ENCODE results near the gene RPS14. TPM values are rescaled to one million over a fixed set of nuclear protein-coding genes. Genes with fewer than 3 reads are reported as not detected.

Gene RPS14
- 3,204 and 3,639 TPM in 2 replicates for total RNA-seq (ENCODE audit: low replicate concordance)

- peaks cover 31% of the 10 kb centered on the region for H3K36me3 Mint-ChIP-seq
- H4K20me1 ChIP-seq (ENCODE audit: low read depth), result peaks cover 45% of the 10 kb centered on the region
- TF ChIP-seq EZH2 (IDR thresholded peaks at IDR 0.05) (no peak), CTCF (IDR thresholded peaks at IDR 0.05) (peak; percentile 86)
- H3K27ac ChIP-seq, result peak within 1 kb of the TSS; percentile 89
- peak; percentile 93 for DNase-seq (ENCODE audit: low spot score)
- H3K27me3 Mint-ChIP-seq (ENCODE audit: insufficient read depth, low read depth), result peaks cover 7% of the 10 kb centered on the region
- peak within 1 kb of the TSS; percentile 99 for H3K9ac ChIP-seq
- H3K4me1 ChIP-seq, result peaks cover 9% of the 10 kb centered on the region
- H3F3A ChIP-seq (ENCODE audit: low read depth), result peaks cover 44% of the 10 kb centered on the region
- peak within 1 kb of the TSS; percentile 91 for H3K4me3 ChIP-seq
- peaks cover 11% of the 10 kb centered on the region for H3K36me3 ChIP-seq
- peaks cover 12% of the 10 kb centered on the region for H3K4me1 Mint-ChIP-seq
- peak within 1 kb of the TSS; percentile 100 for H2AFZ ChIP-seq (replicated peaks)
- H3K9me3 ChIP-seq (ENCODE audit: low read depth), result no peaks in the 10 kb centered on the region
- H3K79me2 ChIP-seq (ENCODE audit: low read depth), result peaks cover 46% of the 10 kb centered on the region
- peak within 1 kb of the TSS; percentile 86 for H3K4me2 ChIP-seq
- H3K9me3 Mint-ChIP-seq, result peaks cover 3% of the 10 kb centered on the region
- no peaks in the 10 kb centered on the region for H3K27me3 ChIP-seq
- H3K27ac Mint-ChIP-seq, result peak within 1 kb of the TSS; percentile 99
- peak within 1 kb of the TSS; percentile 97 for H3K4me3 Mint-ChIP-seq
These were observed at the start of gene RPS14 for GRCh38 chr5:150449517-150450339. Gene RPS14 (minus strand): TSS chr5:150449739. CDS start chr5:150447733, 2,006 bp downstream.

- no peak for DNase-seq (ENCODE audit: low spot score)
- Histone ChIP-seq H3K4me3 (peak overlapping the region; percentile 24), H3K9ac (no peak overlapping the region), H3K4me1 (peaks cover 57% of the 10 kb centered on the region), H3F3A (ENCODE audit: low read depth) (peaks cover 45% of the 10 kb centered on the region), H3K27me3 (no peaks in the 10 kb centered on the region), H3K36me3 (no peaks in the 10 kb centered on the region), H4K20me1 (ENCODE audit: low read depth) (peaks cover 34% of the 10 kb centered on the region), H3K79me2 (ENCODE audit: low read depth) (peaks cover 96% of the 10 kb centered on the region), H2AFZ (replicated peaks) (no peak overlapping the region), H3K9me3 (ENCODE audit: low read depth) (no peaks in the 10 kb centered on the region), H3K27ac (peak overlapping the region; percentile 90), H3K4me2 (peak overlapping the region; percentile 69)
- H3K4me3 Mint-ChIP-seq, result peak overlapping the region; percentile 75
- H3K36me3 Mint-ChIP-seq, result peaks cover 6% of the 10 kb centered on the region
- H3K27me3 Mint-ChIP-seq (ENCODE audit: insufficient read depth, low read depth), result peaks cover 3% of the 10 kb centered on the region
- no peaks in the 10 kb centered on the region for H3K9me3 Mint-ChIP-seq
- peaks cover 65% of the 10 kb centered on the region for H3K4me1 Mint-ChIP-seq
- peak overlapping the region; percentile 99 for H3K27ac Mint-ChIP-seq
- TF ChIP-seq EZH2 (IDR thresholded peaks at IDR 0.05), result no peak
- no peak for TF ChIP-seq CTCF (IDR thresholded peaks at IDR 0.05)
- no peak for TF ChIP-seq EZH2phosphoT487 (IDR thresholded peaks at IDR 0.05)
These were observed 49.4 kb upstream of the RPS14 start for GRCh38 chr5:150498971-150499370.

- Histone ChIP-seq H3K9me3 (ENCODE audit: low read depth) (no peaks in the 10 kb centered on the region), H3K36me3 (no peaks in the 10 kb centered on the region), H4K20me1 (ENCODE audit: low read depth) (peaks cover 34% of the 10 kb centered on the region), H3K4me1 (peaks cover 57% of the 10 kb centered on the region), H3K9ac (no peak overlapping the region), H3K79me2 (ENCODE audit: low read depth) (peaks cover 96% of the 10 kb centered on the region), H3K4me3 (peak overlapping the region; percentile 24), H3K4me2 (peak overlapping the region; percentile 69), H3K27ac (peak overlapping the region; percentile 90), H2AFZ (replicated peaks) (no peak overlapping the region), H3F3A (ENCODE audit: low read depth) (peaks cover 45% of the 10 kb centered on the region), H3K27me3 (no peaks in the 10 kb centered on the region)
- Mint-ChIP-seq H3K4me1 (peaks cover 65% of the 10 kb centered on the region), H3K27ac (peak overlapping the region; percentile 99), H3K36me3 (peaks cover 6% of the 10 kb centered on the region), H3K27me3 (ENCODE audit: insufficient read depth, low read depth) (peaks cover 3% of the 10 kb centered on the region), H3K4me3 (peak overlapping the region; percentile 75), H3K9me3 (no peaks in the 10 kb centered on the region)
- peak; percentile 92 for DNase-seq (ENCODE audit: low spot score)
- TF ChIP-seq EZH2 (IDR thresholded peaks at IDR 0.05) (no peak), CTCF (IDR thresholded peaks at IDR 0.05) (no peak), EZH2phosphoT487 (IDR thresholded peaks at IDR 0.05) (no peak)
These were observed 49.0 kb upstream of the RPS14 start for GRCh38 chr5:150498501-150498900.
